HG02938 (cell line): ENCODE results near the gene RARS2.
A peak's percentile ranks its signal among the peaks of the same experiment; 100 is the strongest.

Experiments used
- ATAC-seq: cut with Tn5 transposase; IDR thresholded peaks from one replicate; pipeline ENCODE4 v1.9.1; 2021; ENCODE audit warnings: mild to moderate bottlenecking, moderate library complexity; ENCODE audit not compliant: unreplicated experiment

RARS2 gene

GRCh38 chr6:87574237-87574804, 15.5 kb downstream of the RARS2 start:
- no peak for ATAC-seq

DNA sequence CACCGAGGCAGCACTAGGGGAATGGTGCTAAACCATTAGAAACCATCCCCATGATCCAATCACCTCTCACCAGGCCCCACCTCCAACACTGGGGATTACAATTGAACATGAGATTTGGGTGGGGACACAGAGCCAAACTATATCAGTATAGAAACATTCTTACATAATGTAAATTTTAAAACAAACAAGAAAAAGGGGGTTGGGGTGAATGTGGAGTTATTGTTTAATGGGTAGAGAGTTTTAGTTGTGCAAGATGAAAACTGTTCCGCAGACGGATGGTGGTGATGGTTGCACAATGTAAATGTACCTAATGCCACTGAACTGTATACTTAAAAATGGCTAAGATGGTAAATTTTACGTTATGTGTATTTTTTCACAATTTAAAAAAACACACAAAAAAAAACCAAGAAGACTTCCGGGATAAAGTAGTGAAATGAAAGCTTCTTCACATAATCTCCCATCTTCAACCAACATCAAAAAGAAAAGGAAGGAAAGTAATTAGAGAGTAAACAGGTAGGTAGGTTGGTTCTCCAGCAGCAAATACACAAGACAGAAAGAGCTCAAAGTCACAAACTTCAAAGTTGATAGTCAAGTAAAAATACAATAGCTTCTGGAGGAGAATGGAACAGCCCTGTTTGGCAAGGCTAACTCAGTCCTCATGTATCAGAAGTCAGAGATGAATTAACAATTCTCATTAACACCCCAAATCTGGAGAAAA, 16.3 kb downstream of the RARS2 start:
- no peak for ATAC-seq

- peak; percentile 68 for ATAC-seq
Observed at GRCh38 chr6:87572883-87573282, 16.9 kb downstream of the RARS2 start.

DNA sequence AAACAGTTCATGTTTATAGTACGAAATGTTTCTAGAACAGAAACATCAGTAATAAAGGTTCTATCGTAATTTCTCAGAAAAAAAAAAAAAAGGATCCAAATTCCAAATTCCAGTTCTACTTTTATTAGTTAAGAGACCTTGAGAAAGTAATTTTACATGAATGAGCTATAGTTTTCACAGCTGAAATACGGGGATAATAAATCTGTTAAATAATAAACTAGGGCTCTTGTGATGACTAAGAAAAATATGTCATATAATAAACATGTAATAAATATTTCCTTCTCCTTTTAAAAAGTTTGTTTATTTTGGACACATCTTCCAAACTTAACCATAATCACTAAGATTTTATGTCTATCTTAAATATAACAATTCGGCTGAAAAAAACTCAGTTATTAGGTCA, 17.8 kb downstream of the RARS2 start:
- ATAC-seq, result no peak

DNA sequence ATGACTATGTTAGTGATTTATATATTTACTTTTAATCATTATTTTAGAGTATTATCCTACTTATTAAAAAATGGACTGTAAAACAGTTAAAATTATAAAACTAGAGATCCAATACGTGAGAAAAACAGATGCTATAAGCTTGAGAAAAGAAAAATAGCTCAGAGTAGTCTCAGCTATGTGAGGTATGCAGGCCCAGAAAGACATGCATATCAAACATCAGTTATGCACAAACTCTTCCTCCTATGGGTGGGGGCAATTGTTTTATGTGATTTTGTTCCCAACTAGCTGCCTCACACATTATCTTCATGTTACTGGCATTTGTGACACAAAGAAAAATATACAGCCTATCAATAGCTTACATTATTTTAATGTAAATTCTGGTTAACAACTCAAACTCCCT, 28.8 kb downstream of the RARS2 start:
- no peak for ATAC-seq

DNA sequence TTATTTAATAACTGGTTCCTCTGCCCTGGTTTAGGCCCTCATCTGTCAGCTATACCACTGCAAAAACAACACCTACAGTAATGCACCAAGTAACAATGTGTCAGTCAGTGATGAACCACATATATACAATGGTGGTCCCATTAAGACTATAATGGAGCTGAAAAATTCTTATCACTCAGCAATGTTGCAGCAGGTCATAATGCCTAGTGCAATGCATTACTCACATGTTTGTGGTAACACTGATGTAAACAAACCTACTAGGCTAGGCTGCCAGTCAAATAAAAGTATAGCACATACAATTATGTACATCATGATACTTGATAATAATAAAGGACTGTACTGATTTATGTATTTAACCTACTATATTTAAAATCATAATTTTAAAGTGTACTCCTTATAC, 31.3 kb downstream of the RARS2 start:
- no peak for ATAC-seq

DNA sequence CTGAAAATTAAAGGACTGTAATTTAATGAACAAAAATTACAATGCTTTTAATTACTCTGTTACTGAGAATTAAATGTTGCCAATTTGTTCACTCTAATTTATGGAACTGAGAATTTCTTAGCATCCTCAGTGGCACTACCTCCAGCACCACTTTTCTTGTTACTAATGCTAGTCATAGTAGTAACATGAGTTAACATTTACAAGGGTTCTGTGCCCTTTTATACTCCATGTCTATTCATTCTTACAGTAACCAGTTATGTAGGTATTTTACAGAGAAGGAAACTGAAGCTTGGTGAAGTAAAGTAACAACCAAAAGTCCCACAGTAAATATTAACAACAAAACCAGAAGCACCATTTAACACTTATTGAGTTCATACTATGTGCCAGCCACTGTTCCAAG, 34.3 kb downstream of the RARS2 start:
- ATAC-seq, result no peak

DNA sequence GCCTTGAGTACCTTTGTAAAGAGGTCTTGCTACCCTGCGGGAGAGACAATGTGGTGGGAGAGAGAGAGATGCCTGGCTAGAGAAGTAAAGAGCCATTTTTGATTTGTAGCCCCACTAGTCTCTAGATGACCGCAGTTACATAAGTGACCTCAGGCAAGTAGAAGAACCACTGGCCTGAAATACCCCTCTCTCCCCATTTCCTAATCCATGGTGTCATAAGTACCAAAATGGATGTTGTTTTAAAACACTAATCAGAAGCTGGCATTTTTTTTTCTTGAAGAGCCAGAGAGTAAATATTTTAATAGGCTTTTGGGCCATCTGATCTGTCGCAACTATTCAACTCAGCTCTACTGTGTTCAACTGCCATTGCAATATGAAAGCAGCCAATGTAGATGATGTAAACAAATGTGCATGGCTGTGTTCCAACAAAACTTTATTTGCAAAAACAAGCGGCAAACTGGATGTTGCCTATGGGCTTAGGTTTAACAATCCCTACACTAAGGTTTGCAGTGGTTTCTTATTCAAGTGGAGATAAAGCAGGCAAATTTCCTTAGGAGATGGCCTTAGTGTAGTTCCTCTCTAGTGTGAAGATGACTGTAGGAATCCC, 36.5 kb downstream of the RARS2 start:
- ATAC-seq, result no peak

DNA sequence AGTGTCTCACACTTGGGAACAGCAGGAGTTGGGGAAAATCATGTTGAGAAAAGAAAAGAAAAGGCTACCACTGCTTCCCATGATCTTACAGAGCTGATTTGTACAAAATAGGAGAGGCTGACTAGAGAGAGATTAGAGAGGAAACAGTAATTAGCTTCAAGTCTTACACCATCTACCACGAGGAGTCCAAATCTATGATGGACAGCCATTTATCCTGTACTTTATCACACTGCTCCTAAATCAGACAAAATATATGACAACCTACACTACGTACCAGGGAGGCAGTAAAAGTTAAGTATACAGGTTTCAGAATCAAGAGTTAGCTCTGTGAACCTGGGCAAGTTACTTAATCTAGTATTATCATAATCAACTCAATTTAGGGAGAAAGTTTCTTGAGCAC, 38.0 kb downstream of the RARS2 start:
- no peak for ATAC-seq

DNA sequence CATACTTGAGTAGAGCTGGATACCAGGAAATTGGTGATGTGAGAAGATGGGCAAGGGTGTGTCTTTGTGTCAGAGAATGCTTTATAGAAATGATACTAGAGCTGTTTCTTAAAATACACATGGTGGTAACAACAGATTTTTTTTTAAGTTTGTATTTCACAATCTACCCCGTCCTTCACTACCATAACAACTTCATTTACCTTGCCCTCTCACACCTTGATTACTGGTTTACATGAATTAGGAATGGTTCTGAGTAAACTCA, 45.4 kb downstream of the RARS2 start:
- no peak for ATAC-seq

GRCh38 chr6:87543696-87544473, 45.9 kb downstream of the RARS2 start:
- ATAC-seq, result no peak

- no peak for ATAC-seq
Observed at GRCh38 chr6:87541744-87542143, 48.0 kb downstream of the RARS2 start.

DNA sequence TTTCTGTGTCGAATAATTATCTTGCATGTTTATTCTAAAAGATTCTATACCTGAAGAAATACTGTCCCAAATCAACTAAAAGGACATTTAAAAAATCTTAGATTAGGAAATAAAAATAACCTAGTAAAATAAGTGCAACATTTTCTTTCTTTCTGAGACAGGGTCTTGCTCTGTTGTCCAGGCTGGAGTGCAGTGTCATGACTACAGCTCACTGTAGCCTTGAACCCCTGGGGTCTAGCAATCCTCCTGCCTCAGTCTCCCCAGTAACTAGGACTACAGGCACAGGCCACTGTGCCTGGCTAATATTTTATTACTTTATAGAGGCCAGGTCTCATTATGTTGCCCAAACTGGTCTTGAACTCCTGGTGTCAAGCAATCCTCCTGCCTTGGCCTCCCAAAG, 48.7 kb downstream of the RARS2 start:
- no peak for ATAC-seq

DNA sequence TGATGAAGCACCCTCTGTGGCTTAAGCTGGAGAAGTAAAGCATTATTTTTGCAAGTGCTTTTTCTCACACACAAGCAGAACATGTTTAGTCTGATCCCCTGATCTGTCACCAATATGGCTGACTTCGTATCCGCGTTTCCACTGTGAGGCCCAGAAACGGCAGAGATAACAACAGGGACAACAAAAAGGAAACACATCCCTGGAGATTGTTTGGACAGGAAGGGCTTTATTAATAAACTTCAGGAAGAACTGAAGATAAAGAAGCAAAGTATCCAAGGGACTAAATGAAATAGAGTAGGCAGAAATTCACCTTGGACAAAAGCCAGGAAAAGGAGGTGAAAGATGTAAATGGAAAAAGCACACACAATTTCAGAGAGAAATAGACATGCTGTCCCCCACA, 49.2 kb downstream of the RARS2 start:
- ATAC-seq, result no peak

- no peak for ATAC-seq
Observed at GRCh38 chr6:87539554-87539953, 50.2 kb downstream of the RARS2 start.

- ATAC-seq, result no peak
Observed at GRCh38 chr6:87538510-87539260, 51.1 kb downstream of the RARS2 start.

DNA sequence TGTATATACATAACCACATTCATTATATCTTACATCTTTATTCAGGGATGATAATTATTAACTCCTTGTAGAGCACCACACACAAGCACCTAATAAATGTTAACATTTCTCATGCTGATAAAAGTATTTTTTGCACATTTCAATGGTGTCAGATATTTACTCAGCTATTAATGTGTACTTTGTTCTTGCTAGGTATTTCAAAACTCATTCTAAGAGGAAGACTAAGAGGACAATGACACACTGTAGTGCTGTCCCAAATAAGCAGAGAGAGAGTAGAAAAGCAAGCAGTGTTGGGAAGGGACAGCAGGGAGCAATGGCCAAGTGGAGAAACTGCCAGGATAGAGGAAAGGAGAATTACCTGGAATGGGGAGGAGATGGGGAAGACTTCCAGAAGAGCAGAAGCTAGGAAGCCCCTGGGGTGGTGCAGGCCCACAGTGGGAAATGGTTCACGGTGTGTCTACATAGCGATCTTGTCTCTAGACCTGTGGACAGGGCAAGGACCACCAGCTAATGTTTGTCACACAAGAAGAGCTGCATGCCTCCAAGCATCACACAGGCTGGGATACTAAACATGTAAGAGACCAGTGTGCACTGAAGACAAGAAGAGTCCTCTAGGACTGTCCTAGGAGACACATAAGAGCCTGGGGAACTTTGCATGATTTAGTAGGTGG, 55.3 kb downstream of the RARS2 start:
- no peak for ATAC-seq

- ATAC-seq, result no peak
Observed at GRCh38 chr6:87529221-87529620, 60.6 kb downstream of the RARS2 start.

GRCh38 chr6:87522686-87523085, 67.1 kb downstream of the RARS2 start:
- ATAC-seq, result no peak

GRCh38 chr6:87518453-87518852, 71.3 kb downstream of the RARS2 start:
- ATAC-seq, result no peak

GRCh38 chr6:87514831-87515230, 75.0 kb downstream of the RARS2 start:
- ATAC-seq, result no peak
